Stimulated activated CD4-positive, alpha-beta T cell treated with anti-CD3 and anti-CD28 coated beads, Interleukin-4, amount 100 ng/mL, for 24 hours (primary cell): ENCODE results near the gene ALDH3A1.

ENCODE experiments used
- DNase-seq: peaks from one replicate; pipeline ENCODE4 v3.0.0-alpha.2; 2020

The ALDH3A1 gene

DNA sequence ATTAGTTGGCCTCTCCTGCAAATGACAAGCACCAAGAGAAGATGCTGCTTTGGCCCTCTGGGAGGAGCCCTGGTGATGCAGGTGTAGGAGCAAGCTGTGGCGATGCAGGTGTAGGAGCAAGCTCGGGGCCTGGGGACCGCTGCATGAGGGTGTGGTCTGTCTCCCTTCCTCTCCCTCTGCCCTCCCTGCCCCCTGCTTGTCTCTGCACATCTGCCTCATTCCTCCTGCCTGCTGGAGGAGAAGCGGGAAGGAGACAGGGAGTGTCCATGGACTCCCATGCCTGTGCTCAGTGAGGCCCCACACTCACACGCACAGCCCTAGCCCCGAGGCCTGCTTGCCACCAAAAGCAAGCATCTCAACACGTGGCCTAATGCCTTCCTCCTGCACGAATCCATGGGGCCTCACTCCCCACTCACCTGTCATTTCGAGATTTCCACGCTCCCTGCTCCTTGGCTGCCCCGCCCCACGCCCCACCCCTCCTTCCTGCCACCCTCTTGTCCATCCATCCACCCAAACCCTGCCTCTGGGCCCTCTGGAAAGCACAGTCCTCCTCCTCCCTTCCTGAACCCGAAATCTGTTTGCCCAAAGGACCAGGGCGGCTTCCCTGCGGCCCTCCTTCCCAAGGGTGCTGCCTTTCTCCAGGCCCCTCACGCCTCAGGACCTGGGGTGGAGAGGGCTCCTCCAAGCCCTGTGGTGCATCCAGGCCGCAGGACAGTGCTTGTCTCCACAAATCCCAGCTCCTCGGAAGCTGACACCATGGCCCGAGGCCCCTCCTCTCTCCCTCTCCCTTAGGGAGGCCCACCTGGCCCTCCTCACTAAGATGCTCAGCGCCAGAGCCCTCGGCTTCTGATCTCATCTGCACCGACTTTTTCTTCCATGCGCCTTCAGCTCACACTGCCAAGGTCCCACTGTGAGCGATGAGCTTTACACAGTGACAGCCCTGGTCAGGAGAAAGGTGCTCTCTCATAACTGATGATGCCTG lies 11.8 kb upstream of the ALDH3A1 start:
- DNase-seq = no peak

DNA sequence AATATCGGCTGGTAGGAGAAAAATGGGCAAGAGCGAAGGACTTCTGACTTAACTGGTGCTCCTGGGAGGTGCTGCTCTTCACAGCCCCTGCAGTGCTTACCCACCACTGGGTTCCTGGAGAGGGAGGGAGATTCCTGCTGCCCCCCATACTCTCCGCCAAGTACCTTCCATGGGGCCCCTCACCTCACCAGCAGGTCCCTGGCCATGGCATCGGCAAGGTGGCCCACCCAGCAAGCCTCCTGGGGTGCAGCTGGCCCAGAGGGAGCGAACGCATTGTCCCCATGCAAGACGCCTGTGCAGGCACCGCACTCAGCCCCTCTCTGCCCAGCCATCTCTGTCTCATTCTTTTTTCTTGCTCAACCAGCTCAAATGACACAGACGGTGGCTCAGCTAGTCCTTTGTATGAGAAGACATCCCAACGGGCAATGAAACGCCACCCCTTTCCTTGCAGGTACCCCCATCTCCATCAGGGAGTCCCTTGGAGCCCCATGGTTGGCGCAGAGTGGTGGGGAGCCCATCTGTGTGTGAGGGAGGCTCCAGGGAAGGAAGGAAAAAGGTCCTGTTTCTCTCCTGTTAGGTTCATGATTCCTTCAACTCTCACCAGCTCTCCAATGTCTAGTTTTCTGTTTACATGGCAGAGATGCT lies 9.6 kb upstream of the ALDH3A1 start:
- DNase-seq = no peak

DNA sequence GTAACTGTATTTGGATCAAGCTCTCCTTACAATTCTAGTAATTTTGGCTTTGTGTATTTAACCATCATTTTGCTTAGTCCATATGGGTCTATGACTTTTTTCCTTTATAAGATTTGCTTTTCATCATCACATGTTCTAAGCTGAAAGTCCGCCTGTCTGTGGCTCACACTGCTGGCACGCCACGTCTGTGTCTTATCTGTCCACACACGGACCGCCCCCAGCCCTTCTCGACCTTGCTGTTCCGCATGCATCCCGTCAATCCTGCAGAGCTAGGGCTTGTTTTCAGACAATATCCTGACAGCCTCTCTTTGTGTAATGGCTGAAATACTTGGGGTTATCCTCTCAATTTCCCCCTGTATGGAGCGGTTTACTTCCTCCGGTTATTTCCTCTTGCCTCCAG lies 8.4 kb upstream of the ALDH3A1 start:
- DNase-seq = no peak

DNA sequence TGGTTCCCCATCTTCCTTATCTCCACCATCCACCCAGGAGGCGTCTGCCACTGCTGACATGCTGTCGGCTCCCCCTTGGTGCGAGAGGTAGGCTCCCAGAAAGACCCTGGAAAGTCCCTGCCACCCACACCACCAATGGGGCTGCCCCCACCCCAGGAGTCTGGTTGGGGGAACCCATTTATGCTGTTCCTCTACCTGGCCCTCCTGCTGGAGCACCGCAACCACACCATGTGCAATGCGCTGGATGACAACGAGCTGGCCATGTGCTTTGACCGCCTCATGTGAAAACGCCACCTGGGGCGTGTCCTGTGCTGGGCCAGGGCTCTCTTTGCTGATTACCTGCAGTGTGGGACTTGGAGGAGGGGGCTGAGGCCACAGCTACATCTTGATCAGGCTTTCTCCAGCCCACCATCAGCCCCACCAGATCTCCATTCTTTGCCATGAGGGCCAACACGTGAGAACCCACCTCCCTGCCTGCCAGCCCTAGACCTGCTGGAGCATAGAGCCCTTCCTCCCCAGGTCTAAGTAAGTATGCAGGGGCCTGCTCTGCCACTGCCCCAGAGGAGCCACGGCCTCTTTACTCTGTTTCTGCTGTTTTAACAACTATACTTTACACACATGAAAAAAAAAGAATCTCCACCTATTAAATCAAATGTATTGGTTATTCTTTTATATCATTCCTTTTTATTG lies 7.9 kb upstream of the ALDH3A1 start:
- DNase-seq = no peak

DNA sequence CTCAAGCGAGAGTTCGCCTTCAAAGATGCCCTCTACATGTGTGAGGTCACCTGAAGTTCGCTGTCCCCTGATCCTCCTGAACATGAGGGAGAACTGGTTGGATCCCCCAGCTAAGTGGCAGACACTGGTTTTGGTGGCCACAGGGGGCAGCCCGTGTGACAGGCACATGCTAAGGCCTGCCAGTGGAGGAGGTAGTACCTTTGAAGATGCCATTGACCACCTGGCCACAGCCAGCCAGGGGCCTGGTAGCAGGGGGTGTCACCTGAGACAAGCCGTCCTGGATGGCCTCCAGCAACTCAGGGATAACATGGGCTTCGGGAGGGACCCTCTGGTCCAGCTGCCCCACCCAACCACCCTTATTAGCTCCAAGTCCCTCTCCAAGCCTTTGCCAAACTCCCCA lies 7.3 kb upstream of the ALDH3A1 start:
- DNase-seq = no peak

DNA sequence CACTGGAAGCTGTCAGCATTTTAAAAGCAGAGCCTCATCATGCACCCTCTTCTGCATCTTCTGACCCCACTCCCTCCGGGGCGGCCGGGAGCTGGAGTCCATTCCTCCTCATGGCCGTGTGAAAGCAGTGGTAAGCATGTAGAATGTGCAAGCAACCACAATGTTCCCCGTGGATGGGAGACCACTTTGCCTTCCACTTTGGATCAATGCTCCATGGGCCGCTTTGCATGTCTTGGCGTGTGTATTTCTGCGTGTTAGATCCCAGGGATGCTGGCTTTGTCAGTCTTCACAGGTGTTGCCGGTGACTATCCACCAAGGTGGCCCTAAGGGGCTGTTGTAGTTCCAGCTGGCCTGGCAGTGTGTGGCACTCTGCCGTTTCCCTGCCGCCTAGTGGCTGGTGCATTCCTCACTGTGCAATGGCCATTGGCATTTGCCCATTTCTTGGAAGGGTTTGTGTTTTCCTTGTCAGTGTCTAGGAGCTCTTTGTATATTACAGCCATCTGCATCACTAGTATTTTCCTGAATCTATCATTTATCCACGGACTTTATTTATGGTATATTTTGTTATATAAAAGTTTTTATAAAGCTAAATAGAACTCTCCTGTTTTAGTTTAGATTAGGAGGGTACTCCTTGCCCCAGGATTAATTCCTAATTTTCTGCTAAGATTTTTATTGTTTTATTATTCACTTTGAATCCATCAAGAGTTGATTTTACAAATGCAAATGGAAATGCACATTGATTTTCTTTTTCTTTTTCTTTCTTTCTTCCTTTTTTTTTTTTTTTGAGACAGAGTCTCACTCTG lies 5.8 kb upstream of the ALDH3A1 start:
- DNase-seq = no peak

DNA sequence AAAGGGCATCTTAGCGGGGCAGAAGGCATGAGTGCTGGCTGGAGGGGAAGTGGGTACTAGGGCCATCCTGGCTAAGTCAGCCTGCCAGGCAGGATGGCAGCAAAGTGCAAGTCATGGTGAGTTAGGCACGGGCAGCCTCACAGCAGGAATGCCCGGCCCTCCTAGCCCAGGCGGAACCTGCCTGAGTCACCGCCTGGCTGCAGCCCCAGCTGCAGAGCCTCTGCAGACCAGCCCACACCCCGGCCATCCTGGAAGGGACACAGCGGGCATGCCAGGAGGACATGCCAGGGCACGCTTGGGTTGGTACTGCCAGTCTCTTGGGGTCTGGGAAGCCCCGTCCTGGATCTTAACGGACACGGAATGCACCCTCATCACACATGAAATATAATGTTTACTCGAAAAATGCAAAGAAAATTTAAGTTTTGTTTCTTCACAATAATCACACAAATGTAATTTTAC lies 5.0 kb upstream of the ALDH3A1 start:
- DNase-seq = no peak

DNA sequence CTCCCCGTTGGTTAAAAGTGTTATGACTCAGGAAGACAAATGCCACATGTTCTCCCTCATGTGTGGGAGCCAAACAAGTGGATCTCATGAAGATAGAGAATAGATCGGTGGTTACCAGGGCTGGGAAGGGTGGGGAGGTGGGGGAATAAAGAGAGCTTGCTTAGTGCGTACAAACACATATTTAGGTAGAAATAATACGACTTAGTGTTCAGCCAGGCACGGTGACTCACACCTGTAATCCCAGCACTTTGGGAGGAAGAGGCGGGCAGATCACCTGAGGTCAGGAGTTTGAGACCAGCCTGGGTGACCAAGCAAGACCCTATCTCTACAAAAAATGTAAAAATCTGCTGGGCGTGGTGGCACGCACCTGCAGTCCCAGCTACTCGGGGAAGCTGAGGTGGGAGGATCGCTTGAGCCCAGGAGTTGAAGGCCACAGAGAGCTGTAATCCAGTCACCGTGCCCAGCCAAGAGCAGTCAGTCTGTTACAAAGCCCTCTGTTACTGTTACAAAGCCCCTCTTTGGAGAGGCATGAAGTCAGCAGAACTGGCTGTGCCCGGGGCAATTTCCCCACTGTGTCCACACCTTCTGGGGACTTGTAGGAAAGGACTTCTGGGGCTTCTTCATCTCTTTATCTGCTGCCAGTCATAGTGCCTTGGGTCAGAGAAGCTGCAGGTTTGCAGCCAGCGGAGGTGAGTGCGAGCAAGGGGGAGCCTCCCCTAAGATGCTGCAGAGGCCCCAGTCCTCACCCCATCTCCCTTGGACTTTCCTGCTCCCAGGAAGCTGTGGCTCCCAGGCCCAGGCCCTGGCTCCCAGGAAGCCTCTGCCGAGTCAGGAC lies 4.3 kb upstream of the ALDH3A1 start:
- no peak for DNase-seq

DNA sequence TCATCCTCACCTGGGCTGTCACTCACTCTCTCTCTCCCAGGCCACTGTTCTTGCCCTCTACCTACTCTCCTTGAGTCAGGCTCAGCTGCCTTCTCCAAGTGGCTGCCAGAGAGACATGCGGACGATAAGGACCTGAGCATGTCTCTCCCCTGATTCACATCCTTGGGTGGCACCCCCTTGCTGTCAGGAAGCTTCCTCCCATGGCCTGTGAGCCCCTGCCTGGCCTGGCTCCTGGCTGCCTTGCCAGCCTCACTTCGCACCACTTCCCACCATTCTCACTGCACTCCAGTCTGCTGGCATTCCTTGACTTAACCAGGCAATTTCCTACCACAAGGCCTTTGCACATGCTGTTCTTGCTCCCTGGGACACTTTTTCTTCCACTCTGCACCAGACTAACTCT lies 2.7 kb upstream of the ALDH3A1 start:
- DNase-seq = no peak

DNA sequence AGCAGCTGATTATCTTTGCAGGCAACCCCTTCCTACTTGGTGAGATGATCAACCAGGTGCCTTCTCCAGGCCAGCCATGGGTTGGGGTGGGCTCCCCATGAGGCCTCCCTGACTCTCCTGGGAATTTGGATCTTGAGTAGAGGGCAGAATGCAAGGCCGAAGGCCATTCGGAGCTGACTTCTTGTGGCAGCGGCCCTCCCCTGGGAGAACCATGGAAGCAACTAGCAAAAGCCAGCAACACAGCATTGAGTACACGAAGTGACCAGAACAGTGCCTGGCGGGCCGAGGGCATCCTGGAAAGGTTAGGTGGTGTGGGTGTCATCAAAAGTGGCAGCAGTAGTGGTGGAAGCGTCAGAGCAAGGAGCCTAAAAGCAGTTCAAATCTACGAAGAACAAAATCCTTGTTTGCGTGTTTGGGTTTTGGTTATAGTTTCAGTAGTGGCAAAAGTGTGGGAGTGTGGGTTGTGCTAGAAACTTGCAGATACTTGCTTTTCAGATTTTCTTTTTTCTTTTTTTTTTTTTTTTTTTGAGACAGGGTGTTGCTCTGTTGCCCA lies 2.0 kb upstream of the ALDH3A1 start:
- no peak for DNase-seq

DNA sequence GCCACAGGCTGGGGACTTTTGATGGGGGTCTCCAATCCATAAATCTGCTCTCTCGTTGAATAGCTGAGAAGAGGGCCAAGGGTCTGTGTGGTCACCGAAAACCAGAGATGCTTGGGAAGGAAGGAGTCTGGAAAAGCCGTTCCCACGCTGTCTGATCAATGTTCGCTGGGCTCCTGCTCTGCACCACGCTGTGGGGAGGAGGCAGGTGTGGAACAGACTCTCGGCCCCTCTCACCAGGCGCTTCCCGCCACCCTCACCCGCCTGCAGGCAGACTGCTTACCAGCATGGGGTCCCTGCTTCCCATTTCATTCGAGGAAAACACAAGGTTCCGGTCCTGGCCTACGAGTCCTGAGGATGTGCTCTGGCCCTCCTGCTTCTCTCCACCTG lies 702 bp upstream of the ALDH3A1 start:
- no peak for DNase-seq

DNA sequence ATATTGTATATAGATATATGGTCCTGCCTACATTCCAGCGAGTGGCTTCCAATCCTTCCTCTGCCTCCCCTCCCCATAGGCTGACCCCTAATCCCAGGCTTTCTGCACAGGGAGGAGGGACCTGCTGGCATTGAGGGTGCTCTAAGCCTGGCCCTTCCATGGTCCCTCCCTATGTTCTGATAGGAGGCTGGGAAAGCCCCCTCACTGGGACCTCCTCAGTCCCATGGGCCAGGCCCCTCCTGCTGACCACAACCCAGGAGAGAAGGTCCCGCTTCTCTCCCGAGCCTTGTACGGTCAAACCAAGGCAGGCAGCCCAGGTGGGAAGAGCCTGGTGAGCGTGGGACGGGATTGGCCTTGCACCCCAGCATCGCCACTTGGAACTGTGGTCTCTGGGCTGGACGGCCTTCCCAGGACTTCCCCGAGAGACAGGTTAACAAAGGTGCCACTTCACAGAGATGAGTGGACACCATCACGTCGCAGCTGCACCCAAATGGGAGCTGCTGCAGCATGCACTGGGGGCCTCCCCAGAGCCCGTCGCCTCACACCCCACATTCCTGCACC lies 859 bp downstream of the ALDH3A1 start:
- no peak for DNase-seq

DNA sequence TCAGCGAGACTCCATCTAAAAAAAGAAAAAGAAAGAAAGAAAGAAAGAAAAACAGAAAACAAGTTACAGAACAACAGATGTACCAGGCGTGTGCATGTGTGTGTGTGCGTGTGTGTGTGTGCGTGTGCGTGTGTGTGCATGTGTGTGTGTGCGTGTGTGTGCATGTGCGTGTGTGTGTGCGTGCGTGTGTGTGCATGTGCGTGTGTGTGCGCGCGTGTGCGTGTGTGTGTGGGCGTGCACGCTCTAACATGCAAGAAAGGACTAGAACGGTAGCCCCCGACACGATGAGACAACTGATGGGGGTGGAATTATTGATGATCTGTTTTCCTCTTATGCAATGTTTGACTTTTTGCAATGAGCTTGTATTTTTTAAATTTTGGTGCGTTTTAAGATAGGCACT lies 1.6 kb downstream of the ALDH3A1 start:
- DNase-seq = no peak

DNA sequence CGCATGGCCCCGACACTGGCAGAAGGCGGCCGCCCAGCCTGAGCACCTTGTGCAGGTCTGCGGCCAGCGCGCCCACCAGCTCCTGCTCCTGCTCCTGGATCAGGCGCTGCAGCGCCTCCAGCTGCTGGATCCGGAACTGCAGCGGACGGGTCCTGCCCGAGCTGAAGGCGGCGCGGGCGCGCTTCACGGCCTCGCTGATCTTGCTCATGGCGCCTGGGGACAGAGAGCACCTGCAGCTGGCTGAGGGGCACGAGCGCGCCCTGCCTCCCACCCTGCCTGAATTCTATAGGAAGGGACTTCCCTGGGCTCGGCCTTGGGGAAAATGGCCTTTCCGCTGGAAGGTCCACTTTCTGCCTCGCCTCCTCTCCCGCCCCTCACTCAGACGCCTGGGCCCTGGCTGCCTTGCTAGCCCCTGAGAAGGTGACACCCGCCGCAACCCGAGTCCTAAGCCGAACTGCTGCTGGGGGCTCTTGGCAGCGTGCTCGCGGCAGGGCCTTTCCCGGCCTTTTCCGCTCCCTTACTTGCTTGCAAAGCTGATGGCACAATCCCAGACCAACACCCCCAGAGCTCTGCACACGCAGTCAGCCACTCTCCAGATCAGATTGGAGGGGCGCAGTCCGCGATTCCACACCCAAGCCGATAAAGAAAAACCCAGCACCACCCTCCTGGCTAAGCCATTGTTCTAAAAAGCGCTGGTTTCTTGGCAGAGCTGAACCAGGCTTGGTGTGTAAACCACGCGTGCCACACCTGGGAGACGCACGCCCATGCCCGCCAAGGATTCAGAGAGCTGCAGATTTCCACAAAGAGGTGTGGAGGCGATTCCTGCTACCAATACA lies 3.0 kb downstream of the ALDH3A1 start:
- peak; percentile 87 for DNase-seq

DNA sequence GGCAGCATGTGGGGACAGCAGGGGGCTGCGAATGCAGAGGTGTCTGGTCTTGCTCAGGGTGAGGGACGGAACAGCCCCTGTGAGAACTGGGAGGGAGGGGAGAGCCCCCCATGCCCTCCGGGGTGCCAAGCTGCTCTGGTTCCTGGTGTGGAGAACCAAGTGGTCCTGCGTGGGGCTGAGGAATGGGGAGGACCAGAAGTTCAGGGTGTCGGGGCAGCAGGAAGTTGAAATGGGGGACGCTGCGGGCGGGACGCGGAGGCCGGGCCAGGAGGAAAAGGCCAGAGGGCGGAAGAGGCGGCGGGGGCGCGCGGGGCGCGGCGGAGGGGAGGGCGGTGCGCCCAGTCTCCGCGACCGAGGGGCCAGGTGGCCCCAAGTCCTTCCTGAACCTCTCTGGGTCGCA lies 3.6 kb downstream of the ALDH3A1 start:
- no peak for DNase-seq

DNA sequence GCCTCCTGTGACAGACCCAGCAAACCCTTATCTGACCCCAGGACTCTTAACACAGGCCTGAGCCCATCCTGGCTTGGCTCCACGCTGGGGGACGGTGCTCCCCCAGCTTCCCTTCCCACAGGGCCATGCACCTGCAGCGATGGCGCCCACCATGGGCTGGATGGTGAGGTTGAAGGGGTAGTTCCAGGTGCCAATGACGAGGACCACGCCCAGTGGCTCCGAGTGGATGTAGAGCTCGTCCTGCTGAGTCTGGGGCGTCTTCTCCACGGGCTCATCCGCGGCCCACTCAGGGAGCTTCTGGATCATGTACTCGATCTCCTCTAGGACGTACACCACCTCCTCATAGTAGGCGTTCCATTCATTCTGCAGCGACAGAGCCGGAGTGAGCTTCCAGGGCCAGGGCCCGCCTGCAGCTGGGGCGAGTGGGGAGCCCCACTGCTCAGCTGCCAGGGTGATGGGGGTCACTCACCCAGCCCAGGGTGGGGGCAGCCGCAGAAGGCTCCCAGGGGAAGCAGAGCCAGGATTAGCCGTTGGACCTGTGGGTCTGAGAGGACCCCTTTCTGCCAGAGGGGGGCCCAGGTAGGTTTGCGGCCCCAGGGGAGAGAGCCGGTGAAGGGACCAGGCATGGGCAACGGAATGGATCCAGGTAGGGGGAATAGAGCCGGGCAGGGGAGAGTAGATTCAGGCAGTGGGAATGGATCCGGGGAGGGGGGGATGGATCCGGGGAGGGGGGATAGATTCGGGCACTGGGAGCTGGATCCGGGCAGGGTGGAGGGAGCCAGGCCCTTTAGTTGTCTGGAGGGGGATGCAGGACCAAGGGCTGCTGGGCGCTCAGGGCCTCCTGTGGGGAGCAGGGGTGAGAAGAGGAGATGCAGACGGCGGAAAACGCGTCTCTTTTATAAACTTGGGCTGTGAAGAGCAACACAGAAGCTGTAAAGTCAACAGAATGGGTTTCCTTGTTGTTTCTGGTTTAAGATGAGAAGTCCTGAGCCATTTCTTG lies 4.7 kb downstream of the ALDH3A1 start:
- DNase-seq = no peak

DNA sequence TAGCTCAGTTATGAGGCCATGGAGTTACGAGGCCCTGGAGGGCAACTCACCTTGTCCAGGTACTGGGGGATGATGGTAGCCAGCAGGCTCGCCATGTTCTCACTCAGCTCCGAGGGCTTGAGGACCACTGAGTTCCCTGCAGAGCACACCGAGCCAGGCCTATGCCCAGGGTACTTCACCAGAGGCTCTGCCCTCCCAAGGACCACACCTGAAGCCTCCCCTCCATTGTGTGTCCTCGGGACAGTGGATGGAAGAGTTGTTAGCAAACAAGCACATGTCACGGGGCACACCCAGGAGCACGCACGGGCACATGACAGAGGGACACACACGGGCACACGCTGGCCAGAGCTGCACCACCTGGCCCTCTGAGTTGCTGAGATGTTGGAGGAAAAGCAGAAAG lies 5.6 kb downstream of the ALDH3A1 start:
- no peak for DNase-seq

DNA sequence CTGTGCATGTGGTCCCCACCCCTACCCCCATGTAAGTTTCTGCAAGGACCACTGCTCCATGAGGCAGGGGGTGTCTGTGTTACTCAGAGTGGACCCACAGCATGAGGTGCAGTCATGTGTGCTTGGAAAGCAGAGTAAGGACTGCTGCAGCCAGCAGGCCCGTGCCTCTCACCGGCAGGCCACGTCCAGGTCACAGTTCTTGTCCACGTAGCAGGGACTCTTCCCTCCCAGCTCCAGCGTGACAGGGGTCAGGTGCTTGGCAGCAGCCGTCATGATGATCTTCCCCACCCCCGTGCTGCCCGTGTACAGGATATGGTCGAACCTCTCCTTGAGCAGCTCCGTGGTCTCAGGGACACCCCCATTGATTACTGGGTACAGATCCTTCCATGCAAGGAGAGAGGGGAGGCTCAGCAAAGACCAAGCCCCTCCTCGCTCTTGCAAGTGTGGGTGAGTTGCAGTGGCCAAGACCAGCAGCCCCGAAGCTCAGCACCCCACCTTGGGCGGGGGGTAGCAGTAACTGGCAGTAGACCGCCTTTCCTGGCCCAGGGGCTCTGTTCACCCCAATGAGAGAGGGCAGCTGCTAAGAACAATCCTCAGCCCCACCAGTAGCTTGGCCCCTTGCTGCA lies 6.2 kb downstream of the ALDH3A1 start:
- no peak for DNase-seq
